Renal pelvis (tissue), 4 donors: ENCODE measurements around the gene ATOSA. TPM values are rescaled to one million over a fixed set of nuclear protein-coding genes. Genes with fewer than 3 reads are reported as not detected.
A peak's percentile ranks its signal among the peaks of the same experiment; 100 is the strongest.

Experiments
- DNase-seq: peaks from one replicate; pipeline ENCODE4 v3.0.0-alpha.2; 2013
- polyA plus RNA-seq, 3 donors: library from polyadenylated mRNA; unstranded; fragments of 120-200 nt; gene quantifications; one replicate each; pipeline ENCODE4 v1.2.1, GENCODE V29; 2013; ENCODE audit not compliant: insufficient read length in 3 of 3

The ATOSA gene
- polyA plus RNA-seq, 3 donors: 36.2 to 59.4 (median 48.8) TPM

- no peak for DNase-seq
Measured at GRCh38 chr15:52695154-52695553, 16.0 kb upstream of the ATOSA start.

- no peak for DNase-seq
Measured at GRCh38 chr15:52689562-52689961, 10.4 kb upstream of the ATOSA start.

- DNase-seq: no peak
Measured at GRCh38 chr15:52683580-52683979, 4.4 kb upstream of the ATOSA start.

- no peak for DNase-seq
Measured at GRCh38 chr15:52682781-52683180, 3.6 kb upstream of the ATOSA start.

- DNase-seq: no peak
Measured at GRCh38 chr15:52682200-52682599, 3.0 kb upstream of the ATOSA start.

GRCh38 chr15:52681441-52681840 is 2.3 kb upstream of the ATOSA start:
- no peak for DNase-seq

- DNase-seq: no peak
Measured at GRCh38 chr15:52680761-52681160, 1.6 kb upstream of the ATOSA start.

- peak; percentile 17 for DNase-seq
Measured at GRCh38 chr15:52680041-52680391, 828 bp upstream of the ATOSA start.

GRCh38 chr15:52678468-52679231 is 538 bp downstream of the ATOSA start:
- peak; percentile 64 for DNase-seq

- DNase-seq: peak; percentile 58
Measured at GRCh38 chr15:52677593-52678467, 1.4 kb downstream of the ATOSA start.

GRCh38 chr15:52674831-52675230 is 4.4 kb downstream of the ATOSA start:
- no peak for DNase-seq

- DNase-seq: no peak
Measured at GRCh38 chr15:52673734-52674133, 5.5 kb downstream of the ATOSA start.

GRCh38 chr15:52673312-52673711 is 5.9 kb downstream of the ATOSA start:
- DNase-seq: no peak

- no peak for DNase-seq
Measured at GRCh38 chr15:52672661-52673060, 6.5 kb downstream of the ATOSA start.

- DNase-seq: no peak
Measured at GRCh38 chr15:52670087-52670486, 9.1 kb downstream of the ATOSA start.

GRCh38 chr15:52668133-52668532 is 11.1 kb downstream of the ATOSA start:
- no peak for DNase-seq

- DNase-seq: no peak
Measured at GRCh38 chr15:52667597-52667996, 11.6 kb downstream of the ATOSA start.

GRCh38 chr15:52663536-52664294 is 15.5 kb downstream of the ATOSA start:
- DNase-seq: no peak

GRCh38 chr15:52661909-52662308 is 17.3 kb downstream of the ATOSA start:
- no peak for DNase-seq

GRCh38 chr15:52660192-52660591 is 19.0 kb downstream of the ATOSA start:
- DNase-seq: no peak

GRCh38 chr15:52658955-52659354 is 20.2 kb downstream of the ATOSA start:
- no peak for DNase-seq

GRCh38 chr15:52657338-52657737 is 21.9 kb downstream of the ATOSA start:
- DNase-seq: no peak

- no peak for DNase-seq
Measured at GRCh38 chr15:52656412-52656811, 22.8 kb downstream of the ATOSA start.
